Adipose tissue (tissue), 3 donors: Measurements from ENCODE around the gene FSD1. TPM values are rescaled to one million over a fixed set of nuclear protein-coding genes. Genes with fewer than 3 reads are reported as not detected.
"Not testable (repeated sequence)": the region's sequence is repeated elsewhere in the genome, so short reads cannot be mapped to it uniquely, and the experiment has no call there.

Source experiments
- H3K27ac ChIP-seq: one replicate; pipeline ENCODE4 v1.5.1; 2013; ENCODE audit warnings: low read depth, low read length
- WGBS, 3 donors: extraction: QIAGEN DNeasy Blood & Tissue Kit; methylation state at CpG; one replicate each; pipeline ENCODE4 v1.1.7; 2013; 5-methylcytosine and 5-hydroxymethylcytosine counted together
- polyA plus RNA-seq, 3 donors: library from polyadenylated mRNA; stranded (reverse); fragments of 200-250 nt; gene quantifications; one replicate each; pipeline ENCODE4 v1.2.3, GENCODE V29; 2013
- donor health status: healthy with polysubstance abuse.
- donor health status: Bipolar disorder and iron deficiency.
- donor health status: healthy.

The FSD1 gene
- polyA plus RNA-seq = under 1 TPM in 2 of 3 donors, not detected in 1; 0.12 TPM

DNA sequence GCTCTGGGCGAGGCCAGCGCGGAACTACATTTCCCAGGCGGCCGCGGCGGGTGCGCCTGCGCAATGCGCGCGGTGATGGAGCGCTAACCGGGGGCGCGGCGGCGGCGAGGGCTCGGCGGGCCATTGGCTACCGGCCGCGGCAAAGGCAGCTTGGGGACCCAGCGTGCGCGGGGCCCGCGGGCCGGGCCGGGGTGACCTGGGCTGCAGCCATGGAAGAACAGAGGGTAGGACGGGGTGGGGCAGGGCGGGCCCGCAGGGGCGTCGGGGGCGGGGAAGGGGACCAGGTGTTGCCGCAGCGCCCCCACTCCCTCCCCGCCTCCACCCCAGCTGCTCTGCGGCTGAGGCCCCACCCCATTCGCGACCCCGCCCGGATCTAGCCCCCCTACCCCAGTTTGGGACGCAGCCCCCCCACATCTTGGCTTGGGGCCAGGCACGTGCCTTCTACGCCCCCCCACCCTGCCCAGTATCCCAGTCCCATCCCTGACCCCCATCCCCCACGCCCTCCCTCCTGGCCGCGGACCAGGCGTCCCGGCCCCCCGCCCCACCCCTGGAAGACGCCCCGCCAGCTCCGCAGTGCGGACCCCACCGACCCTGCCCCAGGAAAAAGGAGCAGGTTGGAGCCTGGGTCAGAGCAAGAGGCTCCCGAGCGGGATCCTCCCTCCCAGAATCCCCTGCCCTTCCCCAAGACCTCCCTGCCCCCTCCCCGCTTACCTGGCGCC, at the start of gene FSD1:
Gene FSD1, plus strand, starts transcription at position 61 of the 719 bp plus-strand sequence. Its CDS starts 149 bp downstream, at position 210.
- no peak within 1 kb of the TSS for H3K27ac ChIP-seq
- WGBS, 3 donors = 4 to 6% (median 6%) methylated on average over 44 to 60 of the region's 63 CpGs

DNA sequence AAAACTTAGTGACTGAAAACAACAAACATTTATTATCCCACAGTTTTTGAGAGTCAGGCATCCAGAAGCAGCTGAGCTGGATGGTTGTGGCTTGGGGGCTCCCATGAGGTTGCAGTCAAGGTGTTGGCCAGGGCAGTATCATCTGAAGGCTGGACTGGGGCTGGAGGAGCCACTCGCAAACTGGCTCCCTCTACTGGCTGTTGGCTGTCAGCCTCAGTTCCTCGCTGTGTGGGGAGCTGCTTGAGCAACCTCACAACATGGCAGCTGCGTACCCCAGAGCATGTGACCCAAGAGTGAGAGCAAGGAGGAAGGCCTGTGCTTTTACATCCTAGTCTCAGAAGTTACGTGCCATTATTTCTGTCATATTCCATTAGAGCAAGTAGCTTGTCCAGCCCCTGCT, 47.8 kb upstream of the FSD1 start:
- WGBS, 3 donors = 94 to 96% (median 95%) methylated on average over 4 of the region's 4 CpGs
- H3K27ac ChIP-seq = no peak overlapping the region

DNA sequence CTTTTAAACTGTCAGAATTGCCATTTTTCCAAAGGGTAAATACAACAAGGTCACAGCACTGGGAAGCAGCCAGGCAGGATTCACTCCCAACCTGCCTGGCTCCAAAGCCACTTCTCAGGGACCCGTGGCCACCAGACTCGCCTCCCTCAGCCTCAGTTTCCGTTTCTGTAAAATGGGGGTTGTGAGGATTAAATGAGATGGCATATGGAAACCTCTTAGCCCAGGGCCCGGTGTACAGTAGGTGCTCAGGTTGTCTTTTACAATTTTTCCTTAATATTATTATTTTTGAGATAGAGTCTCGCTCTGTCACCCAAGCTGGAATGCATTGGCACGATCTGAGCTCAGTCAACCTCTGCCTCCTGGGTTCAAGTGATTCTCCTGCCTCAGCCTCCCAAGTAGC, 47.4 kb upstream of the FSD1 start:
- no peak overlapping the region for H3K27ac ChIP-seq
- 91 to 97% (median 91%) methylated on average over 6 of the region's 6 CpGs for WGBS, 3 donors

DNA sequence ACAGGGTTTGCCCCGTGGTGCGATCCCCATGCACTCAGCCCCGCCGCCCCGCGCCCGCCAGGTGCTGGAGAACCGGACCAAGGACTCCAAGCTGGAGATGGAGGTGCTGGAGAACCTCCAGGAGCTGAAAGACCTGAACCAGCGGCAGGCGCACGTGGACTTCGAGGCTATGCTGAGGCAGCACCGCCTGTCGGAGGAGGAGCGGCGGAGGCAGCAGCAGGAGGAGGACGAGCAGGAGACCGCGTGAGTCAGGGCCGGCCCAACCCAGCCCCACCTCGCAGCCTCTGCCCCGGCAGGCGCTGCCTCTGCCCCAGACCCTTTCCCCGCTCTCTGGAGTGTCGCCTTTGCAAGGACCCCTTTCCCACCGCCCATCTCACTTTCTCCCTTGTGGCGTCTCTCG, 46.2 kb upstream of the FSD1 start:
- H3K27ac ChIP-seq = no peak overlapping the region
- WGBS, 3 donors = 93 to 95% (median 94%) methylated on average over 27 to 28 of the region's 28 CpGs

DNA sequence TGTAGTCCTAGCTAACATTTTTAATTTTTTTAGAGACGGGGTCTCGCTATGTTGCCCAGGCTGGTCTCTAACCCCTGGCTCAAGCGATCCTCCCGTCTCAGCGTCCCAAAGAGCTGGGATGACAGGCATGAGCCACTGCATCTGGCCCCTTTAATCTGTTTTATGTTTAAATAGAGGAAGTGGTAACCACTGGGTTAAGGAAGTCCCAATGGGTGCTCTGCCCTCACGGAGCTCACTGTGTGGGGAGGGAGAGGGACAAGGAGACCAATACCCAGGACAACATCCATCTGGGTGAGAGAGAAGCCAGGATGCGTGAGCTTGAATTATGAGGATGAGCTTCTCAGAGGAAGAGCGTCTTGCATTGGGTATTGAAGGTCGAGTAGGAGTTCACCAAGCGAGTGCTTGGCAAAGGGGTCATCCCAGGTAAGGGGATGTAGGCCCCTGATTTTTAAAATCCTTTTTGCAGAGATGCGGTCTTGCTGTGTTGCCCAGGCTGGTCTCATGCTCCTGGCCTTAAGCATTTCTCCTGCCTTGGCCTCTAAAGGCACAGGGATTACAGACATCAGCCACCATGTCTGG, 43.7 kb upstream of the FSD1 start:
- 80 to 95% (median 85%) methylated on average over 11 of the region's 11 CpGs for WGBS, 3 donors

DNA sequence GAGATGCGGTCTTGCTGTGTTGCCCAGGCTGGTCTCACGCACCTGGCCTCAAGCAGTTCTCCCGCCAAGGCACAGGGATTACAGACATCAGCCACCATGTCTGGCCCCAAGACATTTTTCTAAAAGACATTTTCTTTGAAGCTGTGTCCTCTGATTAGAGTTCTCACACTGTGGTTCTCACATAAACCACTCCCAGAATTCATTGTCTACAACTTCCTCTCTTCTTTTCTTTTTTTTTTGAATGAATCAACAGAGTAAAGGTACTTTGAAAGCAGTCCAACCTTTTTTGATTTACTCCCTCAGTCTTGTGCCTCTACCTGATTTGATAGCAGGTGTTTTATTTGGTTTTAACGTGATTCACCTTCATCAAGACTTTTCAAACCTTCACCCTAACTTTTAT, 39.6 kb upstream of the FSD1 start:
- 71 to 74% (median 73%) methylated on average over 4 of the region's 4 CpGs for WGBS, 3 donors
- no peak overlapping the region for H3K27ac ChIP-seq

More for the DNA sequence above, 43.7 kb upstream of the FSD1 start:
- H3K27ac ChIP-seq = no peak overlapping the region

DNA sequence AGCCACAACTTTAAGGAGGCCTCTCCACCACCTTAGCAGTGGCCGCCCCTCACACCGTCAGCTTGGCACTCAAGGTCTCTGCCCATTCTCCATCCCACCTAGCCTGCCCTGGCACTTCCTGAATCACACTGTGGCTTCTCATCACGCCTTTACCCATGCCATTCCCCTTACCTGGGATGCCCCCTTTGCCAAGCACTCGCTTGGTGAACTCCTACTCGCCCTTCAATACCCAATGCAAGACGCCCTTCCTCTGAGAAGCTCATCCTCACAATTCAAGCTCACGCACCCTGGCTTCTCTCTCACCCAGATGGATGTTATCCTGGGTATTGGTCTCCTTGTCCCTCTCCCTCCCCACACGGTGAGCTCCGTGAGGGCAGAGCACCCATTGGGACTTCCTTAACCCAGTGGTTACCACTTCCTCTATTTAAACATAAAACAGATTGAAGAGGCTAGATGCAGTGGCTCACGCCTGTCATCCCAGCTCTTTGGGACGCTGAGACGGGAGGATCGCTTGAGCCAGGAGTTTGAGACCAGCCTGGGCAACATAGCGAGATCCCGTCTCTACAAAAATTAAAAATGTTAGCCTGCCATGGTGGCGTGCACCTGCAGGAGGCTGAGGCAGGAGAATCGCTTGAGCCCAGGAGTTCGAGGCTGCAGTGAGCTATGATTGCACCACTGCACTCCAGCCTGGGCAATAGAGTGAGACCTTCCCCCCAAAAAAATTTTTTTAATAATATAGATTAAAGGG, 38.0 kb upstream of the FSD1 start:
- WGBS, 3 donors = 84 to 91% (median 87%) methylated on average over 18 of the region's 18 CpGs
- H3K27ac ChIP-seq = no peak overlapping the region

DNA sequence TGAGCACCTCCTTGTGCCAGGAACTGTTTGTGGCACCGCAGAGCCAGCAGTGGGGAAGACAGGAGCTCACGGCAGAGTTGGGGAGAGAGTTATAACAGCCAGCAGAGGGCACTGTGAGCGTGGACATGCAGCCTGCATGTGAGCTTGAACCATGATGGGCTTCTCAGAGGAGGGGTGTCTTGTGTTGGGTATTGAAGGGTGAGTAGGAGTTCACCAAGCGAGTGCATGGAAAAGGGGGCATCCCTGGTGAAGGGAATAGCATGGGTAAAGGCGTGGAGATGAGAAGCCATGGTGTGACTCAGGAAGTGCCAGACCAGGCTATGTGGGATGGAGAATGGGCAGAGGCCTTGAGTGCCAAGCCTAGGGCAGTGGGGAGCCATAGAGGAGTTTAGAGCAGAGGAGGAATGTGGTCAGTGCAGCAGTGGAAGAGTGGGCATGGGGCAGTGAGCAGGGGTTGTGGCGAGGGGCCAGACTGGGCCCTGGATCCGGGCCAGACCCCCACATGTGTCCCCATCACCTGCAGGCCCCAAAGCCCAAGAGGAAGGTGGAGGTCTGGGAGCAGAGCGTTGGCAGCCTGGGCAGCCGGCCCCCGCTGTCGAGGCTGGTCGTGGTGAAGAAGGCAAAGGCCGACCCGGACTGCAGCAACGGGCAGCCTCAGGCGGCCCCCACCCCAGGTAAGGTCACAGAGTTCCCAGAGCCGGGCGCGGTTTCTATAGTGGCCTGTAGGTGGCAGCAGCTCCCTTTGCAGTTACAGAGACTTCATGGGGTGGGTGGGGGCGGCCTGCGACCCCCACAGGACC, 37.1 kb upstream of the FSD1 start:
- WGBS, 3 donors = 42 to 47% (median 42%) methylated on average over 19 to 21 of the region's 21 CpGs
- H3K27ac ChIP-seq = no peak overlapping the region

DNA sequence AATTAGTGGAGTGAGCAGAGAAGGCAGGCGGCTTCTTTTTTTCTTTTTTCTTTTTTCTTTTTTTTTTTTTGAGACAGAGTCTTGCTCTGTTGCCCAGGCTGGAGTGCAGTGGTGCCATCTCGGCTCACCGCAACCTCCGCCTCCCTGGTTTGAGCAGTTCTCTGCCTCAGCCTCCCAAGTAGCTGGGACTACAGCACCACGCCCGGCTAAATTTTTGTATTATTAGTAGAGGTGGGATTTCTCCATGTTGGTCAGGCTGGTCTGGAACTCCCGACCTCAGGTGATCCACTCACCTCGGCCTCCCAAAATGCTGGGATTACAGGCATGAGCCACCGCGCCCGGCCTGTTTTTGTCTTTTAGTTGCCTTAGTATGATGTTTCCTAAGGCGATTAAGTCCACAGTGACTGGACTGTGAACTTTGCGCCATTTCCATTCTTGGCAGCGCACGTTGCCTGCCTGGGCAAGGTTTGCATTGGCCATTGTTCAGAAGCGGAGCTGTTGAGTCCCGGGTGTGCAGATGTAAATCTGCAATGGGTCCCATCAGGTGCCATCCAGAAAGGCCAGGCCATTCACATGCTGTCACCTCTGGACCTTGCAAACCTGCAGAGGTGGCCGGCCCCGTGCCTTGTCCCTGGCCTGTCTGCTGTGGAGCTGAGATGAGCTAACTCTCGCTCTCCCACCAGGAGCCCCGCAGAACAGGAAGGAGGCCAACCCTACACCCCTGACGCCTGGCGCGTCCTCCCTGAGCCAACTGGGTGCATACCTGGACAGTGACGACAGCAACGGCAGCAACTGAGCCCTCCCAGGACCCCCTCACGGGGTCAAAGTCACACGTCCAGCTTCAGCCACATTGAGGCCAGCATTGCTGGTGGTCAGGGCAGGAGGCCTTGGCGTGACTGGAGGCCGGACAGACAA, 36.2 kb upstream of the FSD1 start:
- no peak overlapping the region for H3K27ac ChIP-seq
- 74 to 89% (median 88%) methylated on average over 30 of the region's 30 CpGs for WGBS, 3 donors

DNA sequence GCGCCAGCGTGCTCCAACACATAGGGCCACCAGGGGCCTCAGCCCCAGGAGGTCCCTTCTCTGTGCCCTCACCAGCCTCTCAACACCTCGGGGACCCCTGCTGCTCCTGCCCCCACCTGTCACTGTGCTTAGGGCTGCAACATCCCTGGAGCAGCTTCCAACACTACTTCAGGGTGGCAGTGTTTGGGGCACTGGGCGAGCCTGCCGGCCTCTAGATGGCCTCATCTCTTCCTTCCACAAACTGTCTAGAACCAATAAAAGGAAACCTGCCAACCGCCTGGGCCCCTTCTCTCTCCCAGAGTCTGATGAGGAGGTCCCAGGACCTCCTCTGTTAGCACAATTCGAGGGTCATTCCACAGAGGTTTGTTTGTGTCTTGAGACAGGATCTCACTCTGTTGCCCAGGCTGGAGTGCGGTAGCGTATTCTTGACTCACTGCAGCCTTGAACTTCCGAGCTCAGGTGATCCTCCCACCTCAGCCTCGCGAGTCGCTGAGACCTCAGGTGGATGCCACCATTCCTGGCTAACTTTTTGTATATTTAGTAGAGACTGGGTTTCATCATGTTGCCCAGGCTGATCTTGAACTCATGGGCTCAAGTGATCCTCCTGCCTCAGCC, 35.5 kb upstream of the FSD1 start:
- 85 to 89% (median 85%) methylated on average over 13 of the region's 13 CpGs for WGBS, 3 donors
- no peak overlapping the region for H3K27ac ChIP-seq

DNA sequence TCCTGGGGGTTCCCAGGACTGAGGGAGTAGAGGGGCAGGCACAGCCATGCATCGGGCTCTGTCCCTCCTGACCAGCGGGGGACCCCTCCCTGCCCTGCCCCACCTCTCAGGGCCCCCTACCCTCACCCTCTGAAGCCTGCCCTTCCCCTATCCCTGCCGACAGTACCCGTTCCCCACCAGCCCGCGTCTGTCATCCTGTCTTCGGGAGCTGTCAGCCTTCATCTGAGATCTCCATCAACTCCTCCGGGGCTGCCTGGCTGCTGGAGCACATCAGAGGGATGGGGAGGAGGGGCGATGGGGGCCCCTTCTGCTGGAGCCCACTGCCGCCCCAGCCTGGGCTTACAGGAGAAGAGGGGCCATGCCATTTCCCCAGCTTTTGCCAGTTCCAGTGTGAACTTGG, 31.5 kb upstream of the FSD1 start:
- no peak overlapping the region for H3K27ac ChIP-seq
- WGBS, 3 donors = 74 to 80% (median 75%) methylated on average over 10 of the region's 10 CpGs

DNA sequence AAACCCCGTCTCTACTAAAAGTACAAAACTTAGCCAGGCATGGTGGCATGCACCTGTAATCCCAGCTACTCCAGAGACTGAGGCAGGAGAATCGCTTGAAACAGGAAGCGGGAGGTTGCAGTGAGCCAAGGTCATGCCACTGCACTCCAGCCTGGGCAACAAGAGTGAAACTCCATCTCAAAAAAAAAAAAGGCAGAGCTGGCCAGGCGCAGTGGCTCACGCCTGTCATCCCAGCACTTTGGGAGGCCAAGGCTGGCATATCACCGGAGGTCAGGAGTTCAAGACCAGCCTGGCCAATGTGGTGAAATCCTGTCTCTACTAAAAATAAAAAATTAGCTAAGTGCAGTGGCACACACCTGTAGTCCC, 30.1 kb upstream of the FSD1 start:
- not testable (repeated sequence) for H3K27ac ChIP-seq
- WGBS, 3 donors = 66 to 88% (median 86%) methylated on average over 6 of the region's 6 CpGs

DNA sequence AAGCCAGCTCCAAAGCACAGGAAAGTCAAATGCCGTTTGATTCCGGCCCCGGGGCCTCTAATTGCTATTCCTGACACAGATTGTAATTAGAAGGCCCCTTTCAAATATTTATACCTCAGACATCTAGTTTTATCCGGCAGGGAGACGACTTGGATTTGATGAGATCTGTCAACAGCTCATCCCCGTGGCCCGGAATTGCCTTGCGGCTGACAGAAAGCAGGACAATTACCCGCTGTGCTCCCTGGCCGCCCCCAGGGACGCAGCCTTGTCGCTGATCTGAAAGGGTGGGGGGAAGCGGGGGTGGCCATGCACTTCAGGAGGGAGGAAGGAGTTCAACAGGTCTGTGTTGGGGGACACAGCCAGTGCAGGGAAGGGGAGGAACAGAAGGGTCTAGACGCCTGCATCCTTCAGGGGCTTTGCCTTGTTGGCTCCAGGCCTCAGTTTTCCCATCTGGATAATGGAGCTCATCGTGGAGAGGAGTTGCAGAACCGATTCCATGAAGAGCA, 27.2 kb upstream of the FSD1 start:
- WGBS, 3 donors = 28 to 54% (median 52%) methylated on average over 16 of the region's 16 CpGs
- no peak overlapping the region for H3K27ac ChIP-seq

DNA sequence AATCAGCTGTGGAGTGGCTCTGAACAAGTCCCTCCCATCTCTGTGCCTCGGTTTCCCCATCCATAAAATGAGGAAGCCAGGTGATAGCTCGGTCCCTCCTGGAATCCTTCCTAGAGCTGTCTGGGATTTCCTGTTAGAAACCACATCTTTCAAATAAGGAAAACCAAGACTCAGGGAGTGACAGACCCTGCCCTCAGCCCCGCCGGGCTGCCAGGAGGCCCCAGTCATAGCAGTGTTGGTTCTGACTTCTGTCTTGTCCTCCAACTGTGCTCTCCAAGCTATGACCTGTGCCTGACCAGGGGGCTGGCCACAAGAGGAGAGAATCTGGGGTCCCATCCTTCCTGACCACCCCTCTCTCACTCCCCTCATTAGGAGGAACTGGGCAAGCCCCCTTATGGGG, 26.4 kb upstream of the FSD1 start:
- H3K27ac ChIP-seq = no peak overlapping the region
- WGBS, 3 donors = 19 to 27% (median 27%) methylated on average over 4 of the region's 4 CpGs

DNA sequence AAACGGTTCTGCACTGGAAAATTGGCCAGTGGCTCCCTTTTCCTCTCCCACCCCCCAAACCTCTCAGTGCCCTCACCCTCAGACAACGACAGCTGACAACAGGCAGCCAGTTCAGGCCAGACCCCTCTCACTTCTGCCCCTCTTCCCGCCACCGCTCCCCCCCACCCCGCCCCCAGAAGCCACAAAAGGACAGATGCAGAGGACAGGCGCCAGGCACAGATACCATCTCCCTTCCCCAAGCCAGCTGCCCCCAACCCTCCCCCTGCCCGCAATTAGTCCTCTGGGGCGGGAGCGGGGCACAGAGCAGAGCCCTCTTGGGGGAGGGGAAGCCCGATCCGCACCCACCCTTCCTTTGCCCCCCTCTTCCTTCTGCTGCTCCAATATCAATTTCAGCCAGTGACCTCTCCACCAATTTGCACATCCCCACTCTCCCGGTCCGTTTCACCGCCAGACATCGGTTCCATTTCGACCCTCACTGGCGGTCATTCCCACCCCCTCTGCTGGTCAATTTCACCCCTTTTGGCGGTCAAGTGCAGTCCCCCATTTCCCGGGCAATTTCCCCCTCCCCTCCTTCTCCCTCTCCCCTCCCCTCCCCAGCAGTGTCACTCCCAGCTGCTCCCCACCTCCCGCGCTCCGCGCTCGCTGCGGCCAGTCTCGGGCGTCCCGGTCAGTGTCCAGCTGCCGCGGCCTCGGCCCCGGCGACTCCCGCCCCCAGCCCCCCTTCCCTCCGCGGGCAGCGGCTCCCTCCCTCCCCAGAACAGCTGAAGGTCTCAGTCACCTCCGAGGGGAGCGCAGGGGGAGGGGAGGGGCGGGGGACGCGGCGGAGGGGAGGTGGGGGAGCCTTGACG, 25.8 kb upstream of the FSD1 start, which contains the start of gene SHD:
Gene SHD, plus strand, starts transcription at position 848 of the 848 bp plus-strand sequence. CDS start 798 bp downstream, outside the sequence.
- no peak within 1 kb of the TSS for H3K27ac ChIP-seq
- 1 to 4% (median 2%) methylated on average over 37 to 44 of the region's 44 CpGs for WGBS, 3 donors

DNA sequence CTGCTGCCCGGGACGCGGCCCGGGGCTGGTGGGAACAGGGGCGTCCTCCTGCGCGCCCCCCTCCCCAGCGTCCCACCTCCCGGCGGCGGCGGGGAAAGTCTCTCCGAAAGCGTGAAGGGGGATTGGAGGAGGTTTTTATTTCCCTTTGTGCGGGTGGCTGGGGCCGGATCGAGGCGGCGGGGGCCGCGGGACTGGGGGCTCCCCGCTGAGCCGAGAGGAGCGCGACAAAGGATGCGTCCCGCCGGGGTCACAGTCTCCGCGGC, 25.2 kb upstream of the FSD1 start:
- WGBS, 3 donors = 0 to 2% (median 0%) methylated on average over 22 to 29 of the region's 30 CpGs
- H3K27ac ChIP-seq = no peak overlapping the region
